ENCODE data around the gene DEXI.

DNA sequence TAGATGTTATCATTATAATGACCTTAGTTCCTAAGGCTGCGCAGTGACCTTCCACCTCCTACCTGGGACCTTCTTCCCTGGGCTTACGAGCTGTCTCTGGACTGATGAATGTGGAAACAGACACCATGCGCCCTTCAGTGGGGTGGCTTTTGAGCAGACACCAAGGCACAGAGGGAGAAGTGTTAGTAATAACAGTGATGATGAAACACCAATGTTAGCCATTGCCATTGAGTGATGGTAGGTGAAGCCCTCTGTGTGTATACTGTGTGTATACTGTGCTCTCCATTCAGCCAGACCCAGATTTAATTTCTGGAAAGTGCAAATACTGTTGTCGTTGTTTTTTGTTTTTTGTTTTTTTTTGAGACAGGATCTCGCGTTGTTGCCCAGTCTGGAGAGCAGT, 46.6 kb upstream of the DEXI start:
- TF ChIP-seq CTCF (conservative IDR thresholded peaks at IDR 0.05; ENCODE audit: low read depth, low read length) (no peak), EZH2phosphoT487 (IDR thresholded peaks at IDR 0.05; ENCODE audit: borderline replicate concordance, low read length) (no peak)

Data from PC-3 (cell line).